ENCODE measurements around the gene OBI1.

DNA sequence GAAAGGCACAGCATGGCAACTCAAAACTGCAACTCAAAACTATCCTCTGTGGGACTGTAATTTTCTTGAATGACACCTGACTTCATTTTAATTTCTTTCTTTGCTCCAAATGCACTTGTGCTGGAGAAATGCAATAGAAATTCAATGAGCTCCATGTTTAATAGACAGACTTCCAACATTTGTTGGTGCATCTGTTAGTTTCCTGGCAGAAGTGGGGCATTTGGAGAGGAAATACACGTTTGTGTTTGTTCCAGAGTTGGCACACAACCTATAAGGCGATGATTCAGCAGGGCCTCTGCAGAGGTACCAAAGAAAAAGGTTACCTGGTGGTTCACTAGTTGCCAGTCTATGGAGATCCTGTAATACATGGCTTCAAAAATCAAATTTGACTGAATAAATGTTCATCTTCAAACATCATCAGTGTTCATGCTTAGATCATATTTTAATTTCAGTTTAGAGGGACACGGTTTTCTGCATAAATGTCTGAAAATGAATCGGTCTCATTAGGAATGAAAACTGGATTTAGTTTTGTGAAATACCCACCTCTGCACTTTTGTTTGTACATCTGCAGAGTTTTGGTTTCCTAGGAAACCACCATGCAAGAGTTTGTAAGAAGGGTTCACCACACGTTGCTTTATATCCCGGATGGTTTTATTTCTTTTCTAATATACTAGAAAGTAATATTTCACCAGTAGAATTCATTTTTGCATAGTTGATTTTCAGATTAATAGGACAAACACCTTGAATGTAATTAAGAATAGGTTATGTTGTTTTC, 21.8 kb upstream of the OBI1 start:
- TF ChIP-seq, protein P1, sequence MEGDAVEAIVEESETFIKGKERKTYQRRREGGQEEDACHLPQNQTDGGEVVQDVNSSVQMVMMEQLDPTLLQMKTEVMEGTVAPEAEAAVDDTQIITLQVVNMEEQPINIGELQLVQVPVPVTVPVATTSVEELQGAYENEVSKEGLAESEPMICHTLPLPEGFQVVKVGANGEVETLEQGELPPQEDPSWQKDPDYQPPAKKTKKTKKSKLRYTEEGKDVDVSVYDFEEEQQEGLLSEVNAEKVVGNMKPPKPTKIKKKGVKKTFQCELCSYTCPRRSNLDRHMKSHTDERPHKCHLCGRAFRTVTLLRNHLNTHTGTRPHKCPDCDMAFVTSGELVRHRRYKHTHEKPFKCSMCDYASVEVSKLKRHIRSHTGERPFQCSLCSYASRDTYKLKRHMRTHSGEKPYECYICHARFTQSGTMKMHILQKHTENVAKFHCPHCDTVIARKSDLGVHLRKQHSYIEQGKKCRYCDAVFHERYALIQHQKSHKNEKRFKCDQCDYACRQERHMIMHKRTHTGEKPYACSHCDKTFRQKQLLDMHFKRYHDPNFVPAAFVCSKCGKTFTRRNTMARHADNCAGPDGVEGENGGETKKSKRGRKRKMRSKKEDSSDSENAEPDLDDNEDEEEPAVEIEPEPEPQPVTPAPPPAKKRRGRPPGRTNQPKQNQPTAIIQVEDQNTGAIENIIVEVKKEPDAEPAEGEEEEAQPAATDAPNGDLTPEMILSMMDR (IDR thresholded peaks at IDR 0.05; ENCODE audit: low read depth, low read length), result no peak
- TF ChIP-seq EZH2phosphoT487 (IDR thresholded peaks at IDR 0.05; ENCODE audit: low read depth), result no peak

Measured in OCI-LY3 (cell line).